ENCODE data around the gene NEO1. TPM values are rescaled to one million over a fixed set of nuclear protein-coding genes. Genes with fewer than 3 reads are reported as not detected.

NEO1 gene
- total and polyA plus RNA-seq, 4 donors = 1.6 to 9.9 (median 5.8) TPM

DNA sequence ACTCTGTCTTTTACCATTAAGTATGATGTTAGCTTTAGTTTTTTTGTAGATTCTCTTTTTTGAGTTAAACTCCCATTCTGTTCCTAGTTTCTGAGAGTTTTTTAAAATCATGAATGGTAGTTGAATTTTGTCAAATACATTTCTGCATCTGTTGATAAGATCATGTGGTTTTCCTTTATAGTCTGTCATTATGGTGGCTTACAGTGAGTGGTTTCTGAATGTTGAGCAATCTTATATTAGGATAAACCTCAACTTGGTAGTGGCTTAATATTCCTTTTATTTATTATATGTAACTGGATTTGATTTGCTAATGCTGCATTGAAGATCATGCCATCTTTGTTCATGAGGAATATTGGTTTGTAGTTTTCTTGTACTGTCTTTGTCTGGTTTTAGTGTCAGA is 34.8 kb downstream of the NEO1 start:
- no peak overlapping the region for H3K27ac ChIP-seq (ENCODE audit: low read depth in 1 of 2, low read length in 2 of 2)
- no peak for DNase-seq (ENCODE audit: low spot score)
- H3K36me3 ChIP-seq (ENCODE audit: control insufficient read depth in 4 of 4, insufficient read depth in 3 of 4, low read depth in 1 of 4, low read length in 3 of 4) = no peaks in the 10 kb centered on the region
- H3K4me3 ChIP-seq (ENCODE audit: low read depth in 1 of 3, low read length in 3 of 3) = no peak overlapping the region
- TF ChIP-seq FOXA1 (IDR thresholded peaks at IDR 0.05) (no peak), TAF1 (conservative IDR thresholded peaks at IDR 0.05) (no peak), JUND (IDR thresholded peaks at IDR 0.05) (no peak), NR2F2 (IDR thresholded peaks at IDR 0.05) (no peak), RAD21 (IDR thresholded peaks at IDR 0.05) (no peak), YY1 (IDR thresholded peaks at IDR 0.05) (no peak)
- peaks cover 0 to 5% (median 3%) of the 10 kb centered on the region in 4 donors for H3K4me1 ChIP-seq (ENCODE audit: control insufficient read depth in 4 of 4, insufficient read depth in 4 of 4, low read length in 3 of 4)
- H3K27me3 ChIP-seq (ENCODE audit: control insufficient read depth in 4 of 4, insufficient read depth in 4 of 4, low read length in 3 of 4) = no peaks in the 10 kb centered on the region
- no peak overlapping the region for H3K9ac ChIP-seq (ENCODE audit: low read depth in 1 of 2, low read length in 2 of 2)
- no peaks in the 10 kb centered on the region for H3K9me3 ChIP-seq (ENCODE audit: control insufficient read depth in 4 of 4, low read length in 3 of 4)

GRCh38 chr15:73105064-73105463 is 52.8 kb downstream of the NEO1 start:
- Histone ChIP-seq H3K27me3 (ENCODE audit: control insufficient read depth in 4 of 4, insufficient read depth in 4 of 4, low read length in 3 of 4) (no peaks in the 10 kb centered on the region), H3K36me3 (ENCODE audit: control insufficient read depth in 4 of 4, insufficient read depth in 3 of 4, low read depth in 1 of 4, low read length in 3 of 4) (no peaks in the 10 kb centered on the region), H3K27ac (ENCODE audit: low read depth in 1 of 2, low read length in 2 of 2) (no peak overlapping the region), H3K9me3 (ENCODE audit: control insufficient read depth in 4 of 4, low read length in 3 of 4) (no peaks in the 10 kb centered on the region), H3K9ac (ENCODE audit: low read depth in 1 of 2, low read length in 2 of 2) (no peak overlapping the region), H3K4me3 (ENCODE audit: low read depth in 1 of 3, low read length in 3 of 3) (no peak overlapping the region), H3K4me1 (ENCODE audit: control insufficient read depth in 4 of 4, insufficient read depth in 4 of 4, low read length in 3 of 4) (no peaks in the 10 kb centered on the region)
- 76% methylated on average over 3 of the region's 3 CpGs for WGBS
- no peak for DNase-seq (ENCODE audit: low spot score)
- TF ChIP-seq HNF4A (conservative IDR thresholded peaks at IDR 0.05) = peak in 1 of 2 donors; percentile 16
- no peak for TF ChIP-seq FOXA2 (IDR thresholded peaks at IDR 0.05)
- TF ChIP-seq RAD21 (IDR thresholded peaks at IDR 0.05) = no peak
- TF ChIP-seq ZBTB33 (IDR thresholded peaks at IDR 0.05) = no peak

GRCh38 chr15:73108676-73109075 is 56.4 kb downstream of the NEO1 start:
- no peaks in the 10 kb centered on the region for H3K4me1 ChIP-seq (ENCODE audit: control insufficient read depth in 4 of 4, insufficient read depth in 4 of 4, low read length in 3 of 4)
- H3K27me3 ChIP-seq (ENCODE audit: control insufficient read depth in 4 of 4, insufficient read depth in 4 of 4, low read length in 3 of 4) = no peaks in the 10 kb centered on the region
- H3K9me3 ChIP-seq (ENCODE audit: control insufficient read depth in 4 of 4, low read length in 3 of 4) = no peaks in the 10 kb centered on the region
- WGBS = 81% methylated on average over 4 of the region's 4 CpGs
- TF ChIP-seq JUND (IDR thresholded peaks at IDR 0.05) (no peak), YY1 (IDR thresholded peaks at IDR 0.05) (no peak), GABPA (IDR thresholded peaks at IDR 0.05 in 1 of 2, conservative IDR thresholded peaks at IDR 0.05 in 1 of 2) (no peak), EGR1 (IDR thresholded peaks at IDR 0.05; ENCODE audit: low read depth in 2 of 2) (no peak)
- no peaks in the 10 kb centered on the region for H3K36me3 ChIP-seq (ENCODE audit: control insufficient read depth in 4 of 4, insufficient read depth in 3 of 4, low read depth in 1 of 4, low read length in 3 of 4)
- no peak overlapping the region for H3K4me3 ChIP-seq (ENCODE audit: low read depth in 1 of 3, low read length in 3 of 3)
- no peak for DNase-seq (ENCODE audit: low spot score)
- H3K27ac ChIP-seq (ENCODE audit: low read depth in 1 of 2, low read length in 2 of 2) = no peak overlapping the region
- H3K9ac ChIP-seq (ENCODE audit: low read depth in 1 of 2, low read length in 2 of 2) = no peak overlapping the region

GRCh38 chr15:73109765-73110164 is 57.5 kb downstream of the NEO1 start:
- TF ChIP-seq HNF4A (conservative IDR thresholded peaks at IDR 0.05) (peak in 1 of 2 donors; percentile 6), CTCF (IDR thresholded peaks at IDR 0.05; ENCODE audit: low read depth, low read length, missing input control) (no peak), JUND (IDR thresholded peaks at IDR 0.05) (no peak), FOXA1 (IDR thresholded peaks at IDR 0.05) (no peak), NR2F2 (IDR thresholded peaks at IDR 0.05) (no peak)
- Histone ChIP-seq H3K9me3 (ENCODE audit: control insufficient read depth in 4 of 4, low read length in 3 of 4) (no peaks in the 10 kb centered on the region), H3K4me3 (ENCODE audit: low read depth in 1 of 3, low read length in 3 of 3) (no peak overlapping the region), H3K27me3 (ENCODE audit: control insufficient read depth in 4 of 4, insufficient read depth in 4 of 4, low read length in 3 of 4) (no peaks in the 10 kb centered on the region), H3K36me3 (ENCODE audit: control insufficient read depth in 4 of 4, insufficient read depth in 3 of 4, low read depth in 1 of 4, low read length in 3 of 4) (no peaks in the 10 kb centered on the region), H3K9ac (ENCODE audit: low read depth in 1 of 2, low read length in 2 of 2) (no peak overlapping the region), H3K4me1 (ENCODE audit: control insufficient read depth in 4 of 4, insufficient read depth in 4 of 4, low read length in 3 of 4) (no peaks in the 10 kb centered on the region), H3K27ac (ENCODE audit: low read depth in 1 of 2, low read length in 2 of 2) (no peak overlapping the region)
- WGBS = 70% methylated on average over 3 of the region's 3 CpGs
- DNase-seq (ENCODE audit: low spot score) = no peak
